HG03103 (cell line): ENCODE data around the gene ZNF197.
A peak's percentile ranks its signal among the peaks of the same experiment; 100 is the strongest.
"Not testable (repeated sequence)": the region's sequence is repeated elsewhere in the genome, so short reads cannot be mapped to it uniquely, and the experiment has no call there.

Source experiments
- ATAC-seq: cut with Tn5 transposase; IDR thresholded peaks from one replicate; pipeline ENCODE4 v1.9.1; 2021; ENCODE audit warnings: low read depth; ENCODE audit not compliant: unreplicated experiment

Gene ZNF197

GRCh38 chr3:44659434-44659833 is 34.6 kb downstream of the ZNF197 start:
- ATAC-seq, result no peak

- ATAC-seq, result no peak
These were observed 36.4 kb downstream of the ZNF197 start for GRCh38 chr3:44661189-44661588.

DNA sequence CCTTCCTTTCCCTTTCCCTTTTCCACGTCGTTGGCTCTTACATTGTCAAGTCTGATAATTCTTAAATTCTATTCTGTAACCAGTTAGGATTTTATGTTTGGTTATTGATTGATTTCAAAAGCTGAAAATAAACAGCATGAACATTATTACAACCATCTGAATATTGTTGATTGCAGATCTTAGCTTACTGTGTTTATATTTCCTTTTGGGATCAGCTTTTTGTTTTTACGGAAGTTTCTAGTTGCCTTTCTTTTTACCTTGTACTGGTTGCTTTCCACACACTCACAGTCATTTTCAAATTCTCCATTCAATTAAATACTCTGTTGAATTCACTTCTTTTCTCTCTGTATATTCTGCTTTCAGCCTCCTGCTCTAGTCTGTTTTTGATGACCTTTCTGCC is 40.3 kb downstream of the ZNF197 start:
- ATAC-seq, result no peak

DNA sequence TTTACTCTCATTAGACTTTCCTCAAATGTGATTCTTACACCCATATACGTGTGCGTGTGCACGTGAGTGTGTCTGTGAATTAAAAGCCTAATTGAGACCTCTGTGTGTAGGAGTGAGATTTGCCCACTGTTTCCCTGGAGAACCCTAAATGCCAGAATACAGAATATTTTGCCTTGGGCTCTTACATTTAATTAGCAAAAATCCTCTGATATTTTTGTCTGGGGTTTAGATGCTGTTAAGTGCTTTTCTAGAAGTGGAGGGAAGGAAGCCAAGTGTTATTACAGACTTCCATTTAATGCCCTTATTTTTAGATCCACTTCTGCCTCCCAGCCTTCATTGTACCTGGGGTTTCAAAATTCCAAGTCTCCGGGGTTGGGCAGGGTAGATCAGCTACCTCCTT is 41.5 kb downstream of the ZNF197 start:
- no peak for ATAC-seq

- no peak for ATAC-seq
These were observed 44.9 kb downstream of the ZNF197 start for GRCh38 chr3:44669760-44670159.

DNA sequence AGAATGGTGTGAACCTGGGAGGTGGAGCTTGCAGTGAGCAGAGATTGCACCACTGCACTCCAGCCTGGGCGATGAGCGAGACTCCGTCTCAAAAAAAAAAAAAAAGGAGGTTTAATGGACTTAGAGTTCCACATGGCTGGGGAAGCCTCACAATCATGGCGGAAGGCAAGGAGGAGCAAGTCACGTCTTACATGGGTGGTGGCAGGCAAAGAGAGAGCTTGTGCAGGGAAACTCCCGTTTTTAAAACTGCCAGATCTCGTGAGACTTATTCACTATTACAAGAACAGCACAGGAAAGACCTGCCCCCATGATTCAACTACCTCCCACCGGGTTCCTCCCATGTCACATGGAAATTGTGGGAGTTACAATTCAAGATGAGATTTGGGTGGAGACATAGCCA is 48.6 kb downstream of the ZNF197 start:
- not testable (repeated sequence) for ATAC-seq

GRCh38 chr3:44674211-44674610 is 49.4 kb downstream of the ZNF197 start:
- ATAC-seq, result no peak

DNA sequence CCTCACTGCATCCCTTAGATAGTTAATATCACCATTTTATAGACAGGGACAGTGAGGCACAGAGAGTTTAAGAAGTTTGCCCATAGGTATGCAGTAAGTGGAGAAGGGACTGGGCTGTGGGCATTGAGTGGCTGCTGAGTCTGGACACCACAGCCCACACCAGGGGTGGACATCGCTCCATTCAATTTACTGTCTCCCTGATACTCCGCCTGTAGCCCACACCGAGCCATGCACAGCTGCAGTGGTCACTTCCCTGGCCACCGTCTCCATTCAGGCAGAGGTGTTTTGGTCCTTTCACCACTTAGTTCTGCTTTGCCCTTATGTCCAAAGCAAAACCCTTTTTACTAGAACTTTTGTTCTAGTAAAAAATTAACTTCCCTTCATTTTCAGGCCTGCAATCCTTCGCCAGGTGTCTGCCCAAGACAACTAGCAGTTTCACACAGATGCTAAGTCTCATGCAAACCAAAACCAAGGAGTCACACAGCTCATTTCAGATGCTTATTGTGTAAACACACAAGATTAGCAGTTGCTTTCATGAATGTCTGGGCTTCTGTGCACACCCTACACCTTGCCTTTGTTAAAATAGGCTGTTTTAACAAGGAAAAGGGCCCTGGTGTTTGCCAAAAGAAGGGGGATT is 53.8 kb downstream of the ZNF197 start:
- no peak for ATAC-seq

DNA sequence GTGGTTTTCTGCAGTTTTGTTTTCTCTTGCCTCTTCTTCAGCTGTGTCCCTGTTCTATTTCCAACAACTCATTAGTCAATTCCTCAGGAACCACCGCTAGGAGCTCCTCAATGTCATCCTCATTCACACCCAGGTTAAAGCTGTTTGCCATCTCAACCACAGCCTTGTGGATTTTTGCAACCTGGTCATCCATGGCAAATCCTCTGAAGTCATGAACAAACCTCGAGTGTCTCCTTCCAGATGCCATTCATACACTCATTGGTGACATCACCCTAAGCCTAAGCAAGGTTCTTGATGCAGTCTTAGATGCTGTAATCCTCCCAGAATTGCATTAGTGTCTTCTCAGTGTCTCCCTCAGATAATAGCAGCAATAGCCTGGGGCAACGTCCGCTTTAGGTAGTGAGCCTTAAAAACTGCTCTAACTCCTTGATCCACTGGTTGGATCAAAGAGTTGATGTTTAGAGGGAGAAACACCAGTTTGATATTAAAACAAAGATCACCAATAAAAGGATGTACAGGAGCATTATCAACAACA is 56.2 kb downstream of the ZNF197 start:
- ATAC-seq, result no peak

GRCh38 chr3:44682182-44682896 is 57.5 kb downstream of the ZNF197 start:
- no peak for ATAC-seq

- ATAC-seq, result peak; percentile 80
These were observed 60.4 kb downstream of the ZNF197 start for GRCh38 chr3:44685128-44685800.

- ATAC-seq, result no peak
These were observed 63.1 kb downstream of the ZNF197 start for GRCh38 chr3:44687898-44688297.
